SK-N-SH (cell line): Measurements from ENCODE around the gene TLN1. TPM values are rescaled to one million over a fixed set of nuclear protein-coding genes. Genes with fewer than 3 reads are reported as not detected.

Experiments
- CTCF ChIA-PET: fragments of 300-600, 350-600 bp; formaldehyde crosslinking; extraction: SDS; loops from one replicate; lab custom pipeline; 2021; lab: Yijun Ruan, JAX
- POLR2A ChIA-PET: fragments of 350-600 bp; sonication (Branson Sonifier 250); formaldehyde crosslinking; extraction: SDS; loops from one replicate; lab custom pipeline; 2020; ENCODE audit warnings: antibody characterized with exemption, inconsistent platforms; lab: Yijun Ruan, JAX
- DNase-seq: peaks from one replicate; pipeline ENCODE4 v3.0.0; 2012
- H2AFZ ChIP-seq: fragments of 200-600 bp; sonication (generic); 2 replicates; pipeline ENCODE4 v1.8.1; 2016; ENCODE audit warnings: antibody characterized with exemption, mild to moderate bottlenecking, low read depth
- H3F3A ChIP-seq: fragments of 200-600 bp; sonication (generic); replicated peaks from 2 replicates; pipeline ENCODE3; 2016; ENCODE audit warnings: antibody characterized with exemption, mild to moderate bottlenecking; ENCODE audit not compliant: insufficient read depth
- H3K27ac ChIP-seq, 2 experiments: fragments of 200-500 bp in 1 of 2; fragments of 200-600 bp in 1 of 2; sonication (Bioruptor generic) in 1 of 2; sonication (generic), shearing (Covaris generic) in 1 of 2; 2 replicates each; pipeline versions ENCODE4 v1.5.1 to v1.6.1; 2014 to 2016; ENCODE audit warnings: low read depth in 2 of 2, inconsistent platforms in 1 of 2, low read length in 1 of 2, mild to moderate bottlenecking in 1 of 2, mixed read lengths in 1 of 2
- H3K27me3 ChIP-seq: fragments of 200-600 bp; sonication (generic), shearing (Covaris generic); 2 replicates; pipeline ENCODE4 v1.6.1; 2016; ENCODE audit warnings: mixed run types; ENCODE audit not compliant: insufficient read depth
- H3K36me3 ChIP-seq, 2 experiments: fragments of 200-500 bp in 1 of 2; fragments of 200-600 bp in 1 of 2; sonication (Bioruptor generic) in 1 of 2; sonication (generic) in 1 of 2; replicated peaks in 1 of 2; 2 replicates each; pipeline versions ENCODE3 to v1.5.1; 2014 to 2016; ENCODE audit warnings: low read length in 1 of 2, mild to moderate bottlenecking in 1 of 2; ENCODE audit not compliant: insufficient read depth in 2 of 2, control insufficient read depth in 1 of 2
- H3K4me1 ChIP-seq, 2 experiments: fragments of 200-500 bp in 1 of 2; fragments of 200-600 bp in 1 of 2; sonication (Bioruptor generic) in 1 of 2; sonication (generic), shearing (Covaris generic) in 1 of 2; 2 replicates each; pipeline versions ENCODE4 v1.5.1 to v1.6.1; 2014 to 2016; ENCODE audit warnings: low read depth in 1 of 2, low read length in 1 of 2, mixed run types in 1 of 2; ENCODE audit not compliant: insufficient read depth in 2 of 2, control insufficient read depth in 1 of 2
- H3K4me2 ChIP-seq: fragments of 200-600 bp; sonication (generic), shearing (Covaris generic); 2 replicates; pipeline ENCODE4 v1.6.1; 2017; ENCODE audit warnings: mixed run types
- H3K4me3 ChIP-seq, 2 experiments: fragments of 200-500 bp in 1 of 2; fragments of 200-600 bp in 1 of 2; sonication (Bioruptor generic) in 1 of 2; sonication (generic), shearing (Covaris generic) in 1 of 2; 2 replicates each; pipeline versions ENCODE4 v1.5.1 to v1.8.1; 2014 to 2016; ENCODE audit warnings: low read depth in 2 of 2, inconsistent platforms in 1 of 2, low read length in 1 of 2, mild to moderate bottlenecking in 1 of 2, mixed read lengths in 1 of 2, moderate library complexity in 1 of 2
- H3K79me2 ChIP-seq: fragments of 200-600 bp; sonication (generic); 2 replicates; pipeline ENCODE4 v1.8.1; 2017; ENCODE audit warnings: mild to moderate bottlenecking; ENCODE audit not compliant: insufficient read depth
- H3K9ac ChIP-seq: fragments of 200-600 bp; sonication (generic); 2 replicates; pipeline ENCODE4 v1.6.1; 2017; ENCODE audit warnings: mixed run types
- H3K9me2 ChIP-seq: fragments of 200-600 bp; sonication (generic); 2 replicates; pipeline ENCODE4 v1.6.1; 2017; ENCODE audit warnings: mixed run types
- H3K9me3 ChIP-seq: fragments of 200-600 bp; sonication (generic); 2 replicates; pipeline ENCODE4 v1.6.1; 2017; ENCODE audit warnings: mixed run types, mild to moderate bottlenecking, moderate library complexity
- H4K20me1 ChIP-seq: fragments of 200-600 bp; sonication (generic); 2 replicates; pipeline ENCODE4 v1.6.1; 2017; ENCODE audit warnings: mild to moderate bottlenecking, mixed run types; ENCODE audit not compliant: insufficient read depth
- CHD2 ChIP-seq: fragments of 150-350 bp; IDR thresholded peaks from 2 replicates; pipeline ENCODE4 v1.6.1; 2018; ENCODE audit warnings: low read length; ENCODE audit not compliant: partially characterized antibody
- ELF1 ChIP-seq: IDR thresholded peaks from 2 replicates; pipeline ENCODE4 v1.4.0; 2012
- EZH2phosphoT487 ChIP-seq: fragments of 200-600 bp; sonication (generic); IDR thresholded peaks from 2 replicates; pipeline ENCODE4 v1.6.1; 2017; ENCODE audit warnings: low read depth, mixed run types, mild to moderate bottlenecking, antibody characterized with exemption, moderate library complexity, borderline replicate concordance
- GABPA ChIP-seq: IDR thresholded peaks from 2 replicates; pipeline ENCODE4 v1.4.0; 2012; ENCODE audit warnings: low read depth, mild to moderate bottlenecking
- GATA2 ChIP-seq: sonication (generic); formaldehyde crosslinking; IDR thresholded peaks from 2 replicates; pipeline ENCODE4 v1.5.0; 2020; ENCODE audit warnings: mild to moderate bottlenecking, missing genetic modification reagents
- MEF2A ChIP-seq: IDR thresholded peaks from 2 replicates; pipeline ENCODE4 v1.4.0; 2012; ENCODE audit warnings: low read depth, borderline replicate concordance
- NFIC ChIP-seq: IDR thresholded peaks from 2 replicates; pipeline ENCODE4 v1.4.0; 2012; ENCODE audit warnings: borderline replicate concordance
- NRF1 ChIP-seq: IDR thresholded peaks from 2 replicates; pipeline ENCODE4 v1.6.1; 2012; ENCODE audit warnings: low read depth, mild to moderate bottlenecking, low read length
- POLR2AphosphoS5 ChIP-seq: IDR thresholded peaks from 2 replicates; pipeline ENCODE4 v1.6.1; 2012; ENCODE audit warnings: low read depth, low read length
- RCOR1 ChIP-seq: fragments of 150-350 bp; IDR thresholded peaks from 2 replicates; pipeline ENCODE4 v1.6.1; 2017; ENCODE audit warnings: antibody characterized with exemption, low read length
- RFX5 ChIP-seq: IDR thresholded peaks from 2 replicates; pipeline ENCODE4 v1.6.1; 2012; ENCODE audit warnings: mild to moderate bottlenecking, improper control_type of control experiment, low read length
- SIN3A ChIP-seq: IDR thresholded peaks from 2 replicates; pipeline ENCODE4 v1.6.1; 2012; ENCODE audit warnings: low read depth, mild to moderate bottlenecking, low read length, moderate library complexity, borderline replicate concordance
- TEAD4 ChIP-seq: IDR thresholded peaks from 2 replicates; pipeline ENCODE4 v1.4.0; 2012; ENCODE audit warnings: mild to moderate bottlenecking, borderline replicate concordance; ENCODE audit not compliant: insufficient read depth
- YY1 ChIP-seq: IDR thresholded peaks from 2 replicates; pipeline ENCODE4 v1.4.0; 2012; ENCODE audit warnings: low read depth, mild to moderate bottlenecking
- WGBS: methylation state at CpG from one replicate; pipeline ENCODE4 v1.1.6; 2017; ENCODE audit warnings: low lambda C conversion rate; 5-methylcytosine and 5-hydroxymethylcytosine counted together
- polyA plus RNA-seq, 3 experiments: library from polyadenylated mRNA; depleted of rRNA; stranded (reverse); fragments of >200 nt; gene quantifications; 2 replicates each; pipeline ENCODE4 v1.2.3, GENCODE V29; 2012
- TF ChIP-seq, protein P1 (sequence below): IDR thresholded peaks from 2 replicates; pipeline ENCODE4 v1.6.1; 2012; ENCODE audit warnings: mild to moderate bottlenecking, low read depth, low read length, moderate library complexity
- TF ChIP-seq, protein P2 (sequence below): IDR thresholded peaks from 2 replicates; pipeline ENCODE4 v1.4.0; 2012; ENCODE audit warnings: low read depth, borderline replicate concordance

TLN1 gene
- polyA plus RNA-seq, 1 of the 3 experiments (the other 2 are of a cell fraction) = 115 TPM

DNA sequence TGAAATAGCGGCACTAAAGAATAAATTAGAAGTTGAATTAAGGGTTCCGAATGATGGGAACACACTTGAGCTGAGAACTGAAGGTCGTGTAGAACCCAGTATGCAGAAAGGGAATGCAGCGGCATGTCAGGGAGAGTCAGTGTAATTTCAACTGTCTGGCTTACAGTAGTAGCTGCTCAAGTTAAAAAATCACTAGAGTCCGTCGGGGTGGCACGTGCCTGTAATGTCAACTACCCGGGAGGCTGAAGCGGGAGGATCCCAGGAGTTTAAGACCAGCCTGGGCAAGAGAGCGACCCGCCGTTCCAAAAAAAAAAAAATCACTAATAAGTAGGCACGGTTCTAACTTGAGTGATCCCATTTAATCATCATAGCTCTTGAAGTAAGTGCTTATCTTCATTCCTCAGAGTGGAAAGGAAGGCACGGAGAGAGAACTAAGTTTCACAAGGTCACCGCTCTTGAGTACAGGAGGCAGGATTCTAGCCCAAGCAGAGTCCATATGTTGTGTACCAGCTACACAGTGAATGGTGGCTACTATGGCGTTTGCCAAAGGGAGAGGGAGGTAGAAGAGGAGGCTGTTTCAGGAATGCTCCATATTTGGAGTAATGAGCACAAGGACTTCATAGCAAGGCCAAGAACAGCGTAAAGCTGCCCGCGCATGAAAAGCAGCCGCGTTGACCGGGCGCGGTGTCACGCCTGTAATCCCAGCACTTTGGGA is 75.0 kb downstream of the TLN1 start:
- no peaks in the 10 kb centered on the region for H3K9me3 ChIP-seq
- peak; percentile 51 for DNase-seq
- peaks cover 22% of the 10 kb centered on the region for H3K79me2 ChIP-seq
- no peaks in the 10 kb centered on the region for H3K27me3 ChIP-seq
- WGBS = 27% methylated on average over 25 of the region's 25 CpGs
- H3K9me2 ChIP-seq = no peaks in the 10 kb centered on the region
- H3K9ac ChIP-seq = peak overlapping the region; percentile 61
- peak overlapping the region; percentile 70 to 97 for H3K27ac ChIP-seq
- ChIA-PET CTCF (interaction anchor here (0.7 to 6.0 kb wide), 21 partner anchors 9 to 577 kb away, joined by 3 to 86 read pairs (median 4); partner anchors contain the start of genes CD72, CREB3, FANCG and TLN1), POLR2A (interaction anchor here (2.2 to 3.8 kb wide), 2 partner anchors 10 to 76 kb away, joined by 11 to 20 read pairs; partner anchors contain the start of genes CREB3 and TLN1)
- H3K4me2 ChIP-seq = peak overlapping the region; percentile 72
- H3K4me3 ChIP-seq = peak overlapping the region; percentile 42 to 56
- TF ChIP-seq TEAD4 (no peak), CHD2 (no peak), EZH2phosphoT487 (no peak), GATA2 (CRISPR knock-in tag) (no peak), SIN3A (no peak), POLR2AphosphoS5 (no peak), RCOR1 (no peak), NRF1 (no peak), ELF1 (no peak), MEF2A (no peak), YY1 (no peak), RFX5 (no peak), GABPA (no peak), NFIC (no peak)
- TF ChIP-seq, protein P1, sequence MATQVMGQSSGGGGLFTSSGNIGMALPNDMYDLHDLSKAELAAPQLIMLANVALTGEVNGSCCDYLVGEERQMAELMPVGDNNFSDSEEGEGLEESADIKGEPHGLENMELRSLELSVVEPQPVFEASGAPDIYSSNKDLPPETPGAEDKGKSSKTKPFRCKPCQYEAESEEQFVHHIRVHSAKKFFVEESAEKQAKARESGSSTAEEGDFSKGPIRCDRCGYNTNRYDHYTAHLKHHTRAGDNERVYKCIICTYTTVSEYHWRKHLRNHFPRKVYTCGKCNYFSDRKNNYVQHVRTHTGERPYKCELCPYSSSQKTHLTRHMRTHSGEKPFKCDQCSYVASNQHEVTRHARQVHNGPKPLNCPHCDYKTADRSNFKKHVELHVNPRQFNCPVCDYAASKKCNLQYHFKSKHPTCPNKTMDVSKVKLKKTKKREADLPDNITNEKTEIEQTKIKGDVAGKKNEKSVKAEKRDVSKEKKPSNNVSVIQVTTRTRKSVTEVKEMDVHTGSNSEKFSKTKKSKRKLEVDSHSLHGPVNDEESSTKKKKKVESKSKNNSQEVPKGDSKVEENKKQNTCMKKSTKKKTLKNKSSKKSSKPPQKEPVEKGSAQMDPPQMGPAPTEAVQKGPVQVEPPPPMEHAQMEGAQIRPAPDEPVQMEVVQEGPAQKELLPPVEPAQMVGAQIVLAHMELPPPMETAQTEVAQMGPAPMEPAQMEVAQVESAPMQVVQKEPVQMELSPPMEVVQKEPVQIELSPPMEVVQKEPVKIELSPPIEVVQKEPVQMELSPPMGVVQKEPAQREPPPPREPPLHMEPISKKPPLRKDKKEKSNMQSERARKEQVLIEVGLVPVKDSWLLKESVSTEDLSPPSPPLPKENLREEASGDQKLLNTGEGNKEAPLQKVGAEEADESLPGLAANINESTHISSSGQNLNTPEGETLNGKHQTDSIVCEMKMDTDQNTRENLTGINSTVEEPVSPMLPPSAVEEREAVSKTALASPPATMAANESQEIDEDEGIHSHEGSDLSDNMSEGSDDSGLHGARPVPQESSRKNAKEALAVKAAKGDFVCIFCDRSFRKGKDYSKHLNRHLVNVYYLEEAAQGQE = no peak
- TF ChIP-seq, protein P2, sequence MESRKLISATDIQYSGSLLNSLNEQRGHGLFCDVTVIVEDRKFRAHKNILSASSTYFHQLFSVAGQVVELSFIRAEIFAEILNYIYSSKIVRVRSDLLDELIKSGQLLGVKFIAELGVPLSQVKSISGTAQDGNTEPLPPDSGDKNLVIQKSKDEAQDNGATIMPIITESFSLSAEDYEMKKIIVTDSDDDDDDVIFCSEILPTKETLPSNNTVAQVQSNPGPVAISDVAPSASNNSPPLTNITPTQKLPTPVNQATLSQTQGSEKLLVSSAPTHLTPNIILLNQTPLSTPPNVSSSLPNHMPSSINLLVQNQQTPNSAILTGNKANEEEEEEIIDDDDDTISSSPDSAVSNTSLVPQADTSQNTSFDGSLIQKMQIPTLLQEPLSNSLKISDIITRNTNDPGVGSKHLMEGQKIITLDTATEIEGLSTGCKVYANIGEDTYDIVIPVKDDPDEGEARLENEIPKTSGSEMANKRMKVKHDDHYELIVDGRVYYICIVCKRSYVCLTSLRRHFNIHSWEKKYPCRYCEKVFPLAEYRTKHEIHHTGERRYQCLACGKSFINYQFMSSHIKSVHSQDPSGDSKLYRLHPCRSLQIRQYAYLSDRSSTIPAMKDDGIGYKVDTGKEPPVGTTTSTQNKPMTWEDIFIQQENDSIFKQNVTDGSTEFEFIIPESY = no peak
- no peaks in the 10 kb centered on the region for H4K20me1 ChIP-seq
- peaks cover 0 to 5% of the 10 kb centered on the region in 2 experiments for H3K36me3 ChIP-seq
- H2AFZ ChIP-seq = peak overlapping the region; percentile 70
- peaks cover 17% of the 10 kb centered on the region for H3F3A ChIP-seq
- H3K4me1 ChIP-seq = peaks cover 0 to 12% of the 10 kb centered on the region in 2 experiments; a peak in 1 of 4 replicates
